CD4-positive, alpha-beta T cell treated with Interleukin-15 for 4 hours (primary cell): ENCODE data around the gene NFKBIA.
A peak's percentile ranks its signal among the peaks of the same experiment; 100 is the strongest.
"Not testable (repeated sequence)": the region's sequence is repeated elsewhere in the genome, so short reads cannot be mapped to it uniquely, and the experiment has no call there.

Experiments used
- DNase-seq: peaks from one replicate; pipeline ENCODE4 v3.0.0-alpha.2; 2020; ENCODE audit warnings: low spot score

Gene NFKBIA

DNA sequence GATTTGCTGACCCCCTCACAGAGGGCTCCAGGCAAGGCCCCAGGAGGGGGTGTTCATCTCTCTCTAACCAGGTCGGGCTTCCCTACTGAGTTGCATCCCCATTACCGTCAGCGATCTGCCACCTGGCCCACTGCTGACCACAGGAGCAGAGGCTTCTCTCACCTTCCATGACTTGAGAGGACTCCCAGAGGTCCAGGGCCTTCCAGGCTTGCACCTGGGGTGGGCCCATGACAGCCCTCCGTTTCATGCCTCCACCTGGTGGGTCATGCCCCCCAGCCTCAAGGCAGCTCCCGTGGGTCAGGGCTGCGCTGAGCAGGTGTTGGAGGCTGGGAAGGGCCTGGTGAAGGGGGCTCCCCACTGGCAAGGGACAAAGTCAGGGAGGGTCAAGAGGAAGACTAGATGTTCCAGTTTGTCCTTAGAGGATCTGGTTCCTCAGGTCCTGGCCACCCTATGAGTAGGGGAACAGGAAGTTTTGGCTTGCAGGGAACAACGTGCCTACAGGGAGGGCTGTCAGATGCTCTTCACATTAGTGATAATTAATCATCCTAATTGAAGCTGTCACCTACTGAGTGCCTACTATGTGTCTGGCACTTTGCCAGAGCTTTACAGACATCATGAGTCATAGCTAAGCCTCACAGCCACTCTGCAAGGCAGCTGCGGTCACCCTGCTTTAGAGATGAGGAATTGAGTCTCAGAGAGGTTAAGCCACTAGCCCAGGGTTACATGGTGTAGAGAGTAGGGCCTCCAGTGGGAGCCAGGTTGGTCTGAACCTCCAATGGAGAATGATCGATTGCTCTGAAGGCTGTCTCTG is 13.8 kb downstream of the NFKBIA start:
- DNase-seq: peak; percentile 73

DNA sequence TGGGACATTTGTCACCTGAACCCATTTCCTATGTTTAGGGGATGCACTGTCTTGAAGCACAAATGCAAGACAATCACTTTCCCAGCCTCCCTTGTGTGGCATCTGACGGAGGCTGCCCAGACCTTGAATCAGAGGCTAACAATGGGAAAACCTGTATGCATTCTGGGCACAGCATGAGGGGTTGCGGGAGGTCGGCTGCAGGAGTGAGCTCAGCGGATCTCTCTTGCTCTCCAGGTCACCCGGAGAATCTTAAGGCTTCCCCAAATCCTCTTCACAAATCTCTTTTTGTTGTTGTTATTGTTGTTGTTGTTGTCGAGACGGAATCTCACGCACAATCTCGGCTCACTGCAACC is 15.3 kb downstream of the NFKBIA start:
- no peak for DNase-seq

DNA sequence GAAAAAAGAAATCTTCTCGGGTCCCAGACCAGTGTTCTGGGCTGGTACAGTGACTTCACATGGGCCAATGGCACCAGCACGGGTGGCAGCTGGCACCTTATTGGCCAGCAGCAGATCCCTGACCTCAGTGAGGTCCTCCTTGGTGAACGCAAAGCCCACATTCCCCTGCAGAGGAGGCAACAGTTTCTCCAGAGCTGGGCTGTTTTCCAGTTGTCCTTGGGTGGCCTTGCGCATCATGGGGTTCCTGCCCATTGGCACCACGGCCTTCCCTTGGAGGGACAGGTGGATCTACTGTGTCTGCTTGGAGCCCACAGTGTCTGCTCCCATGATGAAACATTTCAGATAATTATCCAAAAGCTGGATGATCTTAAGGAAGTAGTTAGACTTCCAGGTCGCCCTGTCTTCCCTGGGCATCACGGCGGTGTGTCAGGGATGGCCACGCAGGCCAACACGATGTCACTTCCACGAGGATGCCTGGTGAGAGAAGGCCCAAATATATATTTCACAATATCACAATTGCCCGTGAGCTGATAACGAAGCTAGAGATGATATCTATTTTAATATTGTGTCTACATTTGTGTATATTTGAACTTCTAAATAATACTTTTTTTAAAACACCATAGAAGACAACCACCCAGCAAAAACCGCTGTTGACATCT is 15.8 kb downstream of the NFKBIA start:
- DNase-seq: no peak

- no peak for DNase-seq
Measured at GRCh38 chr14:35387713-35388579, 16.6 kb downstream of the NFKBIA start.

- no peak for DNase-seq
Measured at GRCh38 chr14:35387219-35387618, 17.3 kb downstream of the NFKBIA start.

- DNase-seq: no peak
Measured at GRCh38 chr14:35386673-35387125, 17.9 kb downstream of the NFKBIA start.

- DNase-seq: no peak
Measured at GRCh38 chr14:35385042-35385839, 19.3 kb downstream of the NFKBIA start.

GRCh38 chr14:35384455-35385041 is 20.0 kb downstream of the NFKBIA start:
- no peak for DNase-seq

- DNase-seq: no peak
Measured at GRCh38 chr14:35383569-35384454, 20.7 kb downstream of the NFKBIA start.

DNA sequence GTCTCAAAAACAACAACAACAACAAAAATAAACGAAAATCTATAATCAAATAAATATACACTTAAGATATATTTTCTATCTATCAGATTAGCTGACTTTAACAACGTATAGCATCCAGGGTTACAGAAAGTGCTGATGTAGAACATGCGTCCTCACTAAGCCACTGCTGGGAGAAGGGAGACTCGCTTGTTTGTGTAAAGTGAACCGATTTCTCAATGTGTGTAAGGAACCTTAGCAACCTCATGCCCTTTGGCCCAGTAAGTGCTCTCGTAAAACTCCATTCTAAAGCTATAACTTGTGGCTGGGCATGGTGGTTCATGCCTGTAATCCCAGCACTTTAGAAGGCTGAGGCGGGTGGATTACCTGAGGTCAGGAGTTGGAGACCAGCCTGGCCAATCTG is 23.8 kb downstream of the NFKBIA start:
- DNase-seq: no peak

GRCh38 chr14:35379234-35379933 is 25.2 kb downstream of the NFKBIA start:
- DNase-seq: not testable (repeated sequence)

GRCh38 chr14:35378425-35379233 is 25.9 kb downstream of the NFKBIA start:
- DNase-seq: no peak

DNA sequence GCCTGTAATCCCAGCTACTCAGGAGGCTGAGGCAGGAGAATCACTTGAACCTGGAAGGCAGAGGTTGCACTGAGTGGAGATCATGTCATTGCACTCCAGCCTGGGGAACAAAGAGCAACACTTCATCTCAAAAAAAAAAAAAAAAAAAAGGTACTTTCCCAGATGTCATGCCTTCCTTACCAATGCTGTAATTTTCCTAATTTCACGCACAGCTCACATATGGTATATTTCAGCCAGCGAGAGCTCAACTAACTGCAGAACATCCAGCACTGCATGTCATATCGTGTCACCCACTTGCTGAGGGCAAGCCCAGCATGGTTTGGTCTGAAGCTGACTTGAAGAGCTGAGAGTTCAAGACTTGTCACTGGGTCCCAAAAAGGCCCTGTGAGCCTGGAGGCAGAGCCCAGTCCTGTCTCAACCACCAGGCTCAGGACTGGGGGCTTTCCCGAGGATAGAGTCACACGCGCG is 29.0 kb downstream of the NFKBIA start:
- no peak for DNase-seq

GRCh38 chr14:35374263-35374712 is 30.3 kb downstream of the NFKBIA start:
- no peak for DNase-seq

- DNase-seq: not testable (repeated sequence)
Measured at GRCh38 chr14:35373208-35373607, 31.3 kb downstream of the NFKBIA start.

- DNase-seq: no peak
Measured at GRCh38 chr14:35370969-35371368, 33.6 kb downstream of the NFKBIA start.

DNA sequence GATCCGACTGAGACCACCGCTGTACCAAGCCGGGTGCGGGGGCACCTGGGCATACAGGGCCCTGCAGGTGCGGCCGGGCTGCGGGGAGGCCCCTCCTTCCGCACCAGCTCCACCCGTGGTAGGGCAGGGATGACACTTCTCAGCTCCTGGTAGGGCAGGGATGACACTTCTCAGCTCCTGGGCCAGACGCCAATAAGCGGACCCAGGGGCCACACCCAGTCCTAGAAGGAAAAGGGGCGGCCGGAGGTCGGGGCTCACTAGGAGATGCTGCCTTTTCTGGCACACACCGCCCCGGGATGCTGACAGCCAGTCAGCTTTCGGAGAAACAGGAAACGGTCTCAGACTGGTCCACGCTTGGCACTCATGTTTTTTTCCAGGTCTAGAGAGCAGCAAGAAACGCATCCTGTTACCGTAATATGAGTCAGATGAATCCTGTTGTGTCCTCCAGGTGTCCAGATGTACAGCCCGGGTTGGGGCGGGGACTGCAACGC is 34.8 kb downstream of the NFKBIA start:
- DNase-seq: no peak
